AG09309 (cell line): ENCODE results near the gene LONRF2.
A peak's percentile ranks its signal among the peaks of the same experiment; 100 is the strongest.
"Not testable (repeated sequence)": the region's sequence is repeated elsewhere in the genome, so short reads cannot be mapped to it uniquely, and the experiment has no call there.

Source experiments
- DNase-seq: peaks from one replicate; pipeline ENCODE4 v3.0.0-alpha.2; 2010; ENCODE audit warnings: low read depth
- H3K4me3 ChIP-seq: 2 replicates; pipeline ENCODE4 v1.5.1; 2011; ENCODE audit warnings: mild to moderate bottlenecking, low read depth, low read length, moderate library complexity; ENCODE audit not compliant: control insufficient read depth
- TF ChIP-seq, protein P1 (sequence below): IDR thresholded peaks from 2 replicates; pipeline ENCODE4 v1.5.1; 2011; ENCODE audit warnings: mild to moderate bottlenecking, low read depth, low read length, inconsistent platforms; ENCODE audit not compliant: insufficient read depth, control insufficient read depth; ENCODE audit errors: missing control alignments

The LONRF2 gene

DNA sequence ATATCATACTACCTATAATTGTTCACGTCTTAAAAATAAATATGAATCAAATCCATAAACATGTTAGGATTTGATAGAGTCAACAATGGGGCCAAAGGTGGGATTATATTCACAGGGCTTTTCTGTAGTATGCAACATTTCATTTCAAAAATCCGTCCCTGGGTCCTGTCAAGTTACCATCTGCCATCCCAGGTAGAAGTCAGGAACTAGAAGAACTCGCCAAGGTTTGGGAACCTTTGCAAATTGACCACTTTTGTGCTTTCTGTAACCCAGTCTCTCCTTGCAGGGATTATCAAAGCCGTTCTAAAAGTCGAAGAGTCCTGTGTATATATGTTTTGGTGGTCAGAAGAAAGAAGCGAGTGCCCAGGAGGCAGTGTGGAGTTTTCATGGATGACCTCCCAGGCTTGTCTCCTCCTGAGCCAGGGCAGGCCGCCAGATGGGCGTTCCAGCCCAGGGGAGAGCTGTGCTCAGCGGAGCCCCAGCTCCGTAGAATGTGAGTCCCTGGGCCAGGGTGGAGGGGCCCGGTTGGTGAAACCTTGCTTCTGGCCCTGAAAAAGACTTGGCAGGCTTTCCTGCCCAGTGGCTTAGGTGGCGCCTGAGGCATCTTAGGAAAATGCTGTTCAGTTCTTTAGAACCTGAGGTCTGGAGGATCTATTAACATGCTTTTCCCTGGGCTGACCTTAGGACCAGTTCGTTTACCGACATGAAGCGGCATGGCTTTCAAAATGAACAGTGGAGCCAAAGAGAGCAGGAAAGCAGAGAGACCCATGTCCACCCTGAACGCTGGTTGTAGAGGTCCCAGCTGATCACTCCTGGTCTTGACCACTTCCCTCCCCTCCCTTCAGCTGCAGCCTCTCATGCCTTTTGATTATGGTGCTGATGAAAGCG lies 69.2 kb downstream of the LONRF2 start:
- no peak for DNase-seq
- TF ChIP-seq, protein P1, sequence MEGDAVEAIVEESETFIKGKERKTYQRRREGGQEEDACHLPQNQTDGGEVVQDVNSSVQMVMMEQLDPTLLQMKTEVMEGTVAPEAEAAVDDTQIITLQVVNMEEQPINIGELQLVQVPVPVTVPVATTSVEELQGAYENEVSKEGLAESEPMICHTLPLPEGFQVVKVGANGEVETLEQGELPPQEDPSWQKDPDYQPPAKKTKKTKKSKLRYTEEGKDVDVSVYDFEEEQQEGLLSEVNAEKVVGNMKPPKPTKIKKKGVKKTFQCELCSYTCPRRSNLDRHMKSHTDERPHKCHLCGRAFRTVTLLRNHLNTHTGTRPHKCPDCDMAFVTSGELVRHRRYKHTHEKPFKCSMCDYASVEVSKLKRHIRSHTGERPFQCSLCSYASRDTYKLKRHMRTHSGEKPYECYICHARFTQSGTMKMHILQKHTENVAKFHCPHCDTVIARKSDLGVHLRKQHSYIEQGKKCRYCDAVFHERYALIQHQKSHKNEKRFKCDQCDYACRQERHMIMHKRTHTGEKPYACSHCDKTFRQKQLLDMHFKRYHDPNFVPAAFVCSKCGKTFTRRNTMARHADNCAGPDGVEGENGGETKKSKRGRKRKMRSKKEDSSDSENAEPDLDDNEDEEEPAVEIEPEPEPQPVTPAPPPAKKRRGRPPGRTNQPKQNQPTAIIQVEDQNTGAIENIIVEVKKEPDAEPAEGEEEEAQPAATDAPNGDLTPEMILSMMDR, result no peak
- no peak overlapping the region for H3K4me3 ChIP-seq

DNA sequence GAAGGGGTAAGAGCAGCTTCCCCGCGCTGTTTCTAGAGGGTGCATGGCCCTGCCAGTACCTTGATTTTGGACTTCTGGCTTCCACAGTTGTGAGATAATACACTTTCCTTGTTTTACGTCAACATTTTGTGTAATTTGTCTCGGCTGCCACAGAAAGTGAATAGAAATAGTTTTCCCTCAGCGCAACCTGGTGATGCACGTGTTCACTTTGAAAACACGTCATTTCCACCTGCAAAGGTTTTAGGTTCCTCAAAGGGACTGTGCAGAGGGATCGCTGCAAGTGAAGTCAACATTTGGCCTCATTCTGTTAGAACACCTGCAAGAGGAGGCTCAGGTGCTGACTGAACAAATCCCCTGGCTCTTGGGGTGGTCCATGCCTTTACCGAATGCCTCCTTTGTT lies 71.7 kb downstream of the LONRF2 start:
- no peak for DNase-seq
- TF ChIP-seq, protein P1, result no peak
- H3K4me3 ChIP-seq, result no peak overlapping the region

DNA sequence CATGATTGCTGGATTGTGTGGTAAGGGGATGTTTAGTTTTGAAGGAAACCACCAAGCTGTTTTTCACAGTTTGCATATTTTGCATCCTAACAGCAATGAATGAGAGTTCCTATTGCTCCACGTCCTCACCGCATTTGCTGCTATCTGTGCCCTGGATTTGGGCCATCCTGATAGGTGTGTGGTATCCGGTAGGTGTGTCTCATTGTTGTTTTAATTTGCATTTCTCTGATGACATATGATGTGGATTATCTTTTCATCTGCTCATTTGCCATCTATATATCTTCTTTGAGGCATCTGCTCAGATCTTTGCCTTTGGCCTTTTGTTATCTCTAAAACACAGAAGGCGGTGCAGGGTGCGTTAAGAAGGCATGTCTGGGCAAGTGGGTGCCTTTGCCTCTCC lies 73.3 kb downstream of the LONRF2 start:
- no peak overlapping the region for H3K4me3 ChIP-seq
- TF ChIP-seq, protein P1, result no peak
- DNase-seq, result no peak

DNA sequence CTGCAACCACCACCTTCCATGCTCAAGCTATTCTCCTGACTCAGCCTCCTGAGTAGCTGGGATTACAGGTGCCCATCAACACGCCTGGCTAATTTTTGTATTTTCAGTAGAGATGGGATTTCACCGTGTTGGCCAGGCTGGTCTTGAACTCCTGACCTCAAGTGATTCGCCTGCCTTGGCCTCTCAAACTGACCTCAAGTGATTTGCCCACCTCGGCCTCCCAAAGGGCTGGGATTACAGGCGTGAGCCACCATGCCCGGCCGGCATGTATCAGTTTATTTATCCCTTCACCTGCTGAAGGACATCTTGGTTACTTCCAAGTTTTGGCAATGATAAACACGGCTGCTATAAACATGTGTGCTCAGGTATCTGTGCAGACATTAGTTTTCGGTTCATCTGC lies 73.7 kb downstream of the LONRF2 start:
- H3K4me3 ChIP-seq, result not testable (repeated sequence)

DNA sequence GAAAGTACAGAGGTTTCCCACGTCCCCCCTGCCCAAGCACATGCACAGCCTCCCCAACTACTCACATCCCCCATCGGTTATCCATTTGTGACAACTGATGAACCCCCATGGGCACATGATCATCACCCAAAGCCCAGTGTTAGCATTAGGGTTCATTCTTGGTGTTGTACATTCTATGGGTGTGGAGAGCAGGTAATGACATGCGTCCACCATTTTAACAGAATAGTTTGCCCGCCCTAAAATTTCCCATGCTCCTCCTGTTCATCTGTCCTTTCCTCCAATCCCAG lies 74.3 kb downstream of the LONRF2 start:
- DNase-seq, result no peak
- no peak overlapping the region for H3K4me3 ChIP-seq
- TF ChIP-seq, protein P1, result no peak

More for the DNA sequence above, 73.7 kb downstream of the LONRF2 start:
- not testable (repeated sequence) for DNase-seq

DNA sequence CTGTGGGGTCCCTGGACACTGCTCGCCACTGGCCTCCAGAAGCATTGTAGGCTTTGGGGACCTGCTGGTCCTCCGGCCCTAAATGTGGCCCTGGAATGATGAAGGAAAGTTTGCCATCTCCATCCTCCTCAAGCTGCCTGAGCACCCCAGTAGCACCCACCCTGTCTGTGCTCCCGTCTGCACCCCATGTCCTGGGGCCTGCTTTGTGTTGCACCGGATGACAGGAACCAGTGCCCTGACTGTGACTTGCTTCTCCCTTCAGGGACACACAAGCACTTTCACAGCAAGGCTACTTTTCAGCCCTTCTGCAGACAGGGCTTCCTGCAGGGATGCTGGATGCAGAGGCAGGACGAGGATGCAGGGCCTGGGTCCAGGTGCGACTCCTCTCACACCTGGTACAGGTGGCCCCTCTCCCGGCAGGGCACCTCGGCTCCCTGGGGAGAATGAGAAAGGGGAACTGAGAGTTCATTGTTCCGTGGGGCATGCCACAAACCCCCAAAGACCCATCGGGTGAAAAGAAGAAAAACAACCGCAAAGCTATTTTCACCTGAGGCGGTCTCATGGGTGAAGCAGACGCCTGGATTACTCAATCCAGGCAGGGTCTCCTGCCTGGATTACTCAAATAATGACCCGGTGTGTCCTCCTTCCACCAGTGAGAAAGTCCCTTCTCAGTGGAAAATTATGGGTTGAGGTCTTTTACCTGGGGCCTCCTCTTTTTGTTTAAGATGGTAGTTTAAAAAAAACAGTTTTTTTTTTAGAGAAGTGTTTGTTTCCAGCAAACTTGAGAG lies 74.9 kb downstream of the LONRF2 start:
- no peak overlapping the region for H3K4me3 ChIP-seq
- no peak for DNase-seq
- TF ChIP-seq, protein P1, result no peak

DNA sequence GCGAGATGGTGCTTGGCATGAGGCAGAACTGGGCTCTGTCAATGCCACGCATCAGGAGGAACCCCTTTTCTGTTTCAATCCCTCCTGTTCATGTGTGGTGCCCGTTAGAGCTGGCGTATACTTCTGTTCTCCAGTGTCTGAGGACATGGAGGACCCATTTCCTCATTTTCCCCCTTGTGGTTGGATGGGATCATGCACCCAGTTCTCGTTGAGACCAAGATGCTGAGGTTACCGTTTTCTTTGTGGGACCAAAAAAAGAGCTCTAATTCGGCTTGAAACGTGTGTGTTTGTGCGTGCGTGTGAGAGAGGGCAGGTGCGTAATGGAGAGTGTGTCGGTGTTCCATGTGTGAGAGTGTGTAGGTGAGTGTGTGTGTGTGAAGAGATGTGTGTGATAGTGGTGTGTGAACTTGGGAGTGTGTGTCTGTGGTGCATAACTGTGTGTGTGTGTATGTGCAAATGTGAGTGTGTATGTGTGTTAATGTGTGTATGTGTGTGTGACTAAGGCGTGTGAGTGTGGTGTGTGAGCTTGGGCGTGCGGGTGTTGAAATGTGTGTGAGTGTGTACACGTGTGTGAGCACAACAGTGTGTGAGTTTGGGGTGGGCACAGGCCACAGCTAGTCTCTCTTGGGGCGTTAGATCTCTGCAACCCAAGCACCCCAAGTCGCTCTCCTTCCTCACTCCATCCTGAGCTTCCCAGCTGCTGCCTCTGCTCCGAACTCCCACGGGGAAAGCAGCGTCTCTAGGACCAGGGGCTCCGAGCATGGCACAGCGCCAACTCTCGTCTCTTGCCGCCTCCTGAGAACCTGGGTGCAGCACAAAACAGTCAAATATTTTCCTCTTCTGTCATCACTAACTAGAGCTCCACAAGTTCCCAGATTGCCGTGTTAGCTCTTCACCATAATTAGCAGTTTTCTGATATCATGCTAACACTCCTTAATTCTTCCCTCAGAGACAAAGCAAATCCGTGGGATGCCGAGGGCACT lies 75.8 kb downstream of the LONRF2 start:
- DNase-seq, result no peak
- TF ChIP-seq, protein P1, result peak; percentile 42
- no peak overlapping the region for H3K4me3 ChIP-seq
